Measurements from ENCODE around the gene MT2A. TPM values are rescaled to one million over a fixed set of nuclear protein-coding genes. Genes with fewer than 3 reads are reported as not detected.

Gene MT2A
- total and polyA plus RNA-seq, 2 of the 4 experiments (the other 2 are of a cell fraction) = 25.5 to 621 TPM

- Histone ChIP-seq H3K4me2 (ENCODE audit: low read depth, low read length) (peak overlapping the region; percentile 64), H3K4ac (ENCODE audit: low read depth, low read length) (peak overlapping the region; percentile 99), H2BK15ac (ENCODE audit: low read depth, low read length) (peak overlapping the region; percentile 97; the same call in 2 of the 3 replicates), H2BK120ac (ENCODE audit: low read depth, low read length) (peak overlapping the region; percentile 97), H4K8ac (ENCODE audit: low read depth in 2 of 2, low read length in 2 of 2) (peak overlapping the region; percentile 96 to 98), H3K9me1 (ENCODE audit: insufficient read depth, low read length) (peaks cover 20% of the 10 kb centered on the region), H3K27ac (ENCODE audit: insufficient read depth, low read length) (peak overlapping the region; percentile 99), H3K27me3 (ENCODE audit: control insufficient read depth, insufficient read depth, low read length) (no peaks in the 10 kb centered on the region), H3K9me3 (ENCODE audit: control insufficient read depth, insufficient read depth, low read length) (no peaks in the 10 kb centered on the region), H3K18ac (ENCODE audit: low read depth, low read length) (peak overlapping the region; percentile 54), H2AFZ (replicated peaks; ENCODE audit: low read length, poor library complexity) (peak overlapping the region; percentile 87), H2AK5ac (ENCODE audit: low read depth, low read length) (peak overlapping the region; percentile 97), H3K4me3 (ENCODE audit: insufficient read depth, low read depth, low read length) (peak overlapping the region; percentile 4; the same call in 1 of the 2 replicates), H3K79me1 (ENCODE audit: low read depth in 1 of 2, low read length in 2 of 2) (peaks cover 0 to 30% of the 10 kb centered on the region in 2 experiments; a peak in 2 of 4 replicates), H3K23ac (ENCODE audit: low read depth, low read length) (peak overlapping the region; percentile 78; the same call in 1 of the 2 replicates), H4K91ac (ENCODE audit: insufficient read depth, low read depth, low read length) (peak overlapping the region; percentile 98), H3K9ac (ENCODE audit: low read depth, low read length) (peak overlapping the region; percentile 83; the same call in 1 of the 2 replicates), H2AK9ac (replicated peaks; ENCODE audit: low read depth, low read length, poor library complexity) (peak overlapping the region; percentile 95), H3K4me1 (ENCODE audit: control insufficient read depth, insufficient read depth, low read length) (peaks cover 28% of the 10 kb centered on the region), H3K14ac (replicated peaks; ENCODE audit: low read depth, low read length) (peak overlapping the region; percentile 68), H4K20me1 (ENCODE audit: insufficient read depth, low read length) (peaks cover 11% of the 10 kb centered on the region), H4K5ac (ENCODE audit: low read depth, low read length) (peak overlapping the region; percentile 97), H2BK5ac (ENCODE audit: low read depth, low read length, poor library complexity, severe bottlenecking) (peak overlapping the region; percentile 95), H2BK20ac (ENCODE audit: low read depth, low read length) (peak overlapping the region; percentile 96), H3K56ac (ENCODE audit: extremely low read depth, insufficient read depth, low read length) (peak overlapping the region; percentile 92), H3K36me3 (ENCODE audit: control insufficient read depth, insufficient read depth, low read length) (no peaks in the 10 kb centered on the region)
- TF ChIP-seq BHLHE40 (IDR thresholded peaks at IDR 0.05; ENCODE audit: low read depth, low read length) (peak; percentile 48), NFE2L2 (IDR thresholded peaks at IDR 0.05; ENCODE audit: low read depth, low read length) (peak; percentile 21; the same call in 1 of the 2 replicates), MXI1 (IDR thresholded peaks at IDR 0.05; ENCODE audit: borderline replicate concordance, low read depth, low read length) (0 out of 2 replicates have a peak, but pooled peaks have one; percentile 3), RAD21 (IDR thresholded peaks at IDR 0.05; ENCODE audit: low read length) (no peak), MAZ (IDR thresholded peaks at IDR 0.05; ENCODE audit: borderline replicate concordance, low read depth, low read length) (no peak), SMC3 (IDR thresholded peaks at IDR 0.05; ENCODE audit: low read depth, low read length) (0 out of 2 replicates have a peak, but pooled peaks have one; percentile 1), CEBPB (IDR thresholded peaks at IDR 0.05; ENCODE audit: low read depth, low read length) (peak; percentile 34; the same call in 1 of the 2 replicates), USF2 (IDR thresholded peaks at IDR 0.05; ENCODE audit: low read depth, low read length) (no peak), MAFK (IDR thresholded peaks at IDR 0.05; ENCODE audit: low read depth, low read length) (no peak), FOS (IDR thresholded peaks at IDR 0.05; ENCODE audit: low read depth, low read length) (peak; percentile 81)
- peak; percentile 20 for ATAC-seq (ENCODE audit: low read depth)
- POLR2A ChIA-PET (ENCODE audit: unreplicated experiment) = interaction anchor here (1.0 to 2.5 kb wide), 2 partner anchors 15 to 19 kb away, joined by 3 to 37 read pairs; partner anchors contain the start of gene MT1E
- dilution Hi-C loops (cut with HindIII; ENCODE audit: low sequenced_read_pairs, unreplicated experiment) = no loop called here
- no CpG with 5 or more reads among the region's 8 CpGs for WGBS, 2 experiments (ENCODE audit: extremely low coverage in 2 of 2, insufficient read length in 1 of 2)
- intact Hi-C loops (cut with micrococcal nuclease) = loop anchor here (5.0 to 10.0 kb wide), 3 partner anchors 76 to 252 kb away; partner anchors contain the start of gene MT1X
- in situ Hi-C loops (cut with MboI; ENCODE audit: low sequenced_read_pairs) = no loop called here
- DNase-seq = peak; percentile 91
- no TSS peak for BruUV-seq (replicated peaks)
- CTCF ChIA-PET = interaction anchor here (0.8 to 2.1 kb wide), 2 partner anchors 95 to 102 kb away, joined by 3 to 9 read pairs; no protein-coding TSS in a partner anchor
These were observed 1.8 kb upstream of the MT2A start for GRCh38 chr16:56606476-56607108.
